GM13976 (cell line): Measurements from ENCODE around the gene LONP2.

Source experiments
- DNase-seq: peaks from one replicate; pipeline ENCODE4 v3.0.0; 2012; ENCODE audit warnings: low spot score
- in situ Hi-C: fragments of 300-500 bp; cut with MboI; formaldehyde crosslinking; loops from one replicate; pipeline ENCODE4 v1.12.0; 2022; ENCODE audit warnings: low sequenced_read_pairs, mixed read lengths, inconsistent platforms; ENCODE audit not compliant: unreplicated experiment
- TF ChIP-seq, protein P1 (sequence below): IDR thresholded peaks from 2 replicates; pipeline ENCODE4 v1.5.1; 2012; ENCODE audit warnings: borderline replicate concordance, mild to moderate bottlenecking; ENCODE audit not compliant: insufficient read depth; ENCODE audit errors: extremely low read depth, missing control alignments, control extremely low read depth

The LONP2 gene

DNA sequence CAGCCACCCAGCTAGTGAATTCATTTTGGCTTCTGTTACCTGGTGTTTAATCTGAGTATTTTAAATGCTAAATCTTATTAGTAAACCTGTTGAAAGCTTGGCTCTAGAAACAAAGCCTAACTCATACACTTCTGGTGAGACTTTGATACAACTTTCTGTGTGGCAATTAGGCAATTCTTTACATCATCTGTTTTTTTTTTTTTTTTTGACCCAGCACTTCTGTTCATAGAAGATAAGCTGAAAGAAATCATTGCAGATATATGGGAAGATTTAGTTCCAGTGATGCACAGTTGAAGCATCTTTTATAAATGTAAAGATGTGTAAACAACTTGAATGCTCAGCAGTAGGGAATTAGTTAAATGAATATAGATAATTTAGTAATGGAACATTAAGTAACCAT lies 24.9 kb downstream of the LONP2 start:
- in situ Hi-C loops = no loop called here
- TF ChIP-seq, protein P1, sequence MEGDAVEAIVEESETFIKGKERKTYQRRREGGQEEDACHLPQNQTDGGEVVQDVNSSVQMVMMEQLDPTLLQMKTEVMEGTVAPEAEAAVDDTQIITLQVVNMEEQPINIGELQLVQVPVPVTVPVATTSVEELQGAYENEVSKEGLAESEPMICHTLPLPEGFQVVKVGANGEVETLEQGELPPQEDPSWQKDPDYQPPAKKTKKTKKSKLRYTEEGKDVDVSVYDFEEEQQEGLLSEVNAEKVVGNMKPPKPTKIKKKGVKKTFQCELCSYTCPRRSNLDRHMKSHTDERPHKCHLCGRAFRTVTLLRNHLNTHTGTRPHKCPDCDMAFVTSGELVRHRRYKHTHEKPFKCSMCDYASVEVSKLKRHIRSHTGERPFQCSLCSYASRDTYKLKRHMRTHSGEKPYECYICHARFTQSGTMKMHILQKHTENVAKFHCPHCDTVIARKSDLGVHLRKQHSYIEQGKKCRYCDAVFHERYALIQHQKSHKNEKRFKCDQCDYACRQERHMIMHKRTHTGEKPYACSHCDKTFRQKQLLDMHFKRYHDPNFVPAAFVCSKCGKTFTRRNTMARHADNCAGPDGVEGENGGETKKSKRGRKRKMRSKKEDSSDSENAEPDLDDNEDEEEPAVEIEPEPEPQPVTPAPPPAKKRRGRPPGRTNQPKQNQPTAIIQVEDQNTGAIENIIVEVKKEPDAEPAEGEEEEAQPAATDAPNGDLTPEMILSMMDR = no peak
- DNase-seq = no peak

DNA sequence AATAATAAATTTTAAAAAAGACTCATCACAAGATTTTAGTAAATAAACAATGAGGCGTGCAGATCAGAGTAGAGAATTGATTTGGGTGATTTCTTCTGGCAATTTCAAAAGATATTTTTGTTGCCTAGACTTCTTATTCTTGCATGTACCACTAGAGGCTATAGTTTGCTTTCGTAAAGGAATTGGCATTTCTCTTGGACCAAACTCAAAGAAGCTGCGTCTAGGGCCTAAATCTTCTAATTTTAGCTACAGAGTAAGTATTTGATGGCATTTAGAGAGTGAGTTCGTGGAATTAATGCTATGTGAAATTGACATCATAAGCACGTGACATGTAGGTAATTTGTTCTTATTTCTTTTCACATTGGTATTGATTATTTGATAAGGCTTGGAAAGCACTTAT lies 27.6 kb downstream of the LONP2 start:
- DNase-seq = no peak
- in situ Hi-C loops = no loop called here
- TF ChIP-seq, protein P1 = no peak

DNA sequence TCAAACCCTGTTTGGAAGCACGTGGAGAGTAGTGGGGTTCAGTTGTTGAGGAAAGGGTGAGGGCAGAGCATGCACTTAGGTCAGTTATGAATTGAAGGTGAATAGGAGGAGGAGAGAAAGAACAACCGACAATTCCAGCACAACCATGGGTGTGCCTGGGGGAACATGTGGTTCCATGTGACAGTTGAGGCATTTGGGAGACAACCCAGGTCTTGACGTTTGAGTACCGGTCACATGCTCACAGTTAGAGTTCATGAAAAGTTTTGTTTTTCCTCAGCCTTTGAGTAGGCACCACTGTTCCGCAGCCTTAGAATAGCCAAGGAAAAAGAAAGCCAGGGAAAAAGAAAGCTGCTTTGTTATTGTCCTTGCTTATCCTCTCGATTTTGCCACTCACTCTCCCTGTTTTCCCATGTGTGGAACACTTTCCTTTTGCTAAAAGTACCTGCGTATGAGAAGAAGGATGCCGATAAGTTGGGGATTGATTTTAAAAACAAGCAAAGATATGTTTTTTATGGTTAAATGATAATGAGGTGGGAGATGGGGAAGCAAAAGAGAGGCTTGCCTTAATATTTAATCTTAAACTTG lies 28.8 kb downstream of the LONP2 start:
- in situ Hi-C loops = no loop called here
- no peak for DNase-seq
- TF ChIP-seq, protein P1 = no peak

DNA sequence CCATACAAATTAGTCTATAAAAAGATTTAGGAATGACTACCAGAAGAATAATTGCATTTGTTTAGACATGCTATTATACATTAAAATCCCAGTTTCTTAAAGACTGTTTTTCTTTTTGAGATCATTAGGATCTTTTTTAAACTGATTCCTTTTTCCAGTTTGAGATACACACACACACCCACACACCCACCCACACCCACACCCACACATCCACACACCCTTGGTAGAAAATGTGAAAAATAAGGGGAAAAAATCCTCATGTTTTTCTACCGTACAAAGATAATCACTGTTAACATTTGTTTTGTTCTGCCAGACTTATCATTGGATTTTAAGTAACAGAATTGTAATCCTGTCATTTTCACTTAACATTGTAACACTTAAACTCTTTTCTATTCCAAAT lies 30.4 kb downstream of the LONP2 start:
- TF ChIP-seq, protein P1 = no peak
- DNase-seq = no peak
- in situ Hi-C loops = no loop called here

DNA sequence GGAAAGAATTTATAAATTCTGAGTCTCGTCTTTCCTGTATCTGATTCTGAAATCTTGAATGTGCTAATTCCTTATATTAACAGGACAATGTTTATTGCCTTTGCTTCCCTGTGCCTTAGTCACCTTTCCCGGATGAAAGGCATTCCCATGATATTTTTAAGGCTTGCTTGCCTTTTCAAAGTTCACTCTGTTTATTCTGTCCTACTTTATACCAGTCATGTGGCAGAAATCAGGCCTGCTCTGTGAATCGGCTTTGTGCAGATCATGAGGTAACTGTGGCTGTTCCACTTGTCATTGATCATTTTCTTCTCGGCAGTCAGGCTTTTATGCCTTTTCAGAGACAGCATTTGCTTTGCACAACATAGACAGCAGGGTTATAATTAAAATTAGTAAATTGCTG lies 32.0 kb downstream of the LONP2 start:
- in situ Hi-C loops = no loop called here
- no peak for DNase-seq
- TF ChIP-seq, protein P1 = no peak

DNA sequence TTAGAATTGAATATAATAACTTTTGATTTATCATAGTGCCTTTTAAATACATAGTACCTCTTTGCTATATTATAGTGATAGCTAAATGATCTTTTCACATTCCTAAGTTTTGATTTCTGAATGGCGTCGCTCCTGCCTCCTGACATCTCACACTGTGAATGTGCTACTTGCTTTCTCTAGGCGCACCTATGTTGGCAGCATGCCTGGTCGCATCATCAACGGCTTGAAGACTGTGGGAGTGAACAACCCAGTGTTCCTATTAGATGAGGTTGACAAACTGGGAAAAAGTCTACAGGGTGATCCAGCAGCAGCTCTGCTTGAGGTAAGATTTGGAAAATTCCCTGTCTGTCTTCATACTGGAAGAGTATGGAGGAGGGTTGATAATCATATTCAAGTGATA lies 33.1 kb downstream of the LONP2 start:
- TF ChIP-seq, protein P1 = no peak
- in situ Hi-C loops = no loop called here

More for the DNA sequence above, 33.1 kb downstream of the LONP2 start:
- no peak for DNase-seq
